ENCODE measurements around the gene SLC27A4. TPM values are rescaled to one million over a fixed set of nuclear protein-coding genes. Genes with fewer than 3 reads are reported as not detected.

The SLC27A4 gene
- total RNA-seq, 2 donors from 2014 or later, result 22.4 to 25.0 TPM

DNA sequence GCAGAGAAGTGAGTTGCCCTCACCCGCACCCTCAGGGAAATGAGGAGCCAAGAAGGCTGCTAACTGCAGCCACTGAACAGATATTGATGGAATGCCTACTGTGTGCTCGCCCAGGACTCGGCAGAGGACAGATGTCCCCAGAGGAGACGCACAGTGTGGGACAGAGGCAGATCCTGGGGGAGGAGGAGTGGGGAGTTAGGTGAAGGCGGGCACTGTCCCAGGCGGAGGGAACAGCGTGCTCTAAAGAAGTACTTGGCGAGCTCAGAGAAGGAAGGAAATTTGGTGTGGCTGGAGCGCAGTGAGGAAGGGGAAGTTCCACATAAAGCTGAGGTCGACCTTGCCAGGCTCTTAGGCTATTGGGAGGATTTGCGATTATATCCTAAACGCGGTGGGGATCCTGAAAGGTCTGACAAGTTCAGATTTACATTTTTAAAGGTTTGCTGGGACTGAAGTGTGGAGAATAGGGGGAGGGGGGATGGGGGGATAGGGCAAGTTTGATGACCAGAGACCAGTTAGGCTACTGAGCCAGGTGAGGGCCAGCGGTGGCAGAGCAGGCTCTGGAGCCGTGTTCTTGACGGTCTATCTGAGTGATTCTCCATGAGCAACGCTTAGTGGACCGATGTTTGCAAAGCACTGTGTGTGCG is 56.8 kb downstream of the SLC27A4 start:
- Histone ChIP-seq H3K36me3 (ENCODE audit: control insufficient read depth, insufficient read depth, low read length) (no peaks in the 10 kb centered on the region), H3K9me3 (ENCODE audit: control insufficient read depth, low read length) (no peaks in the 10 kb centered on the region), H3K9ac (ENCODE audit: extremely low read depth, low read length, poor library complexity, severe bottlenecking) (no peak overlapping the region), H3K4me3 (ENCODE audit: low read length) (no peak overlapping the region), H3K27ac (ENCODE audit: low read depth, low read length) (no peak overlapping the region), H3K27me3 (ENCODE audit: control insufficient read depth, insufficient read depth, low read length, poor library complexity, severe bottlenecking) (peaks cover 92% of the 10 kb centered on the region), H3K4me1 (ENCODE audit: control insufficient read depth, insufficient read depth, low read length) (no peaks in the 10 kb centered on the region)
- Mint-ChIP-seq H3K4me3 (no peak overlapping the region), H3K27ac (no peak overlapping the region), H3K36me3 (ENCODE audit: low read depth) (no peaks in the 10 kb centered on the region), H3K27me3 (ENCODE audit: insufficient read depth) (peaks cover 95% of the 10 kb centered on the region), H3K4me1 (peaks cover 19% of the 10 kb centered on the region), H3K9me3 (no peaks in the 10 kb centered on the region)
- DNase-seq, result peak; percentile 79
- TF ChIP-seq, protein P1, sequence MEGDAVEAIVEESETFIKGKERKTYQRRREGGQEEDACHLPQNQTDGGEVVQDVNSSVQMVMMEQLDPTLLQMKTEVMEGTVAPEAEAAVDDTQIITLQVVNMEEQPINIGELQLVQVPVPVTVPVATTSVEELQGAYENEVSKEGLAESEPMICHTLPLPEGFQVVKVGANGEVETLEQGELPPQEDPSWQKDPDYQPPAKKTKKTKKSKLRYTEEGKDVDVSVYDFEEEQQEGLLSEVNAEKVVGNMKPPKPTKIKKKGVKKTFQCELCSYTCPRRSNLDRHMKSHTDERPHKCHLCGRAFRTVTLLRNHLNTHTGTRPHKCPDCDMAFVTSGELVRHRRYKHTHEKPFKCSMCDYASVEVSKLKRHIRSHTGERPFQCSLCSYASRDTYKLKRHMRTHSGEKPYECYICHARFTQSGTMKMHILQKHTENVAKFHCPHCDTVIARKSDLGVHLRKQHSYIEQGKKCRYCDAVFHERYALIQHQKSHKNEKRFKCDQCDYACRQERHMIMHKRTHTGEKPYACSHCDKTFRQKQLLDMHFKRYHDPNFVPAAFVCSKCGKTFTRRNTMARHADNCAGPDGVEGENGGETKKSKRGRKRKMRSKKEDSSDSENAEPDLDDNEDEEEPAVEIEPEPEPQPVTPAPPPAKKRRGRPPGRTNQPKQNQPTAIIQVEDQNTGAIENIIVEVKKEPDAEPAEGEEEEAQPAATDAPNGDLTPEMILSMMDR (conservative IDR thresholded peaks at IDR 0.05), result no peak
- 12 to 14% methylated on average over 11 to 19 of the region's 19 CpGs for WGBS, 2 experiments (ENCODE audit: insufficient coverage in 1 of 2, insufficient read length in 1 of 2)

DNA sequence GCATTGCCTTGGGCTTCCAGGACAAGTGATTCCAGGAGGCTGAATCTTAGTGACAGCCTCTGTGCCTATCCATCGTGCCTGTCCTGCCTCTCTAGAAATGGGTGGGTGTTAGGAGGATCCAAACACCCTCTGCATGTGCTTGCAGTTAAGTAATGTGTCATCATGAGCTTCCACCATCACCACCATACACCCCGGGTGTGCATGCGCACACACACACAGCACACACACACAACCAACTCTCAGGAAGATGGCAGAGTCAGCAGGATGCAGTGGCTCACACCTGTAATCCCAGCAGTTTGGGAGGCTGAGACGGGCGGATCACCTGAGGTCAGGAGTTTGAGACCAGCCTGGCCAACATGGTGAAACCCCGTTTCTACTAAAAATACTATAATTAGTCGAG is 57.5 kb downstream of the SLC27A4 start:
- Mint-ChIP-seq H3K9me3 (no peaks in the 10 kb centered on the region), H3K36me3 (ENCODE audit: low read depth) (no peaks in the 10 kb centered on the region), H3K4me1 (peaks cover 18% of the 10 kb centered on the region), H3K27me3 (ENCODE audit: insufficient read depth) (peaks cover 95% of the 10 kb centered on the region), H3K4me3 (no peak overlapping the region), H3K27ac (no peak overlapping the region)
- no peak overlapping the region for H3K4me3 ChIP-seq (ENCODE audit: low read length)
- no peak overlapping the region for H3K9ac ChIP-seq (ENCODE audit: extremely low read depth, low read length, poor library complexity, severe bottlenecking)
- no peaks in the 10 kb centered on the region for H3K36me3 ChIP-seq (ENCODE audit: control insufficient read depth, insufficient read depth, low read length)
- TF ChIP-seq, protein P1 (conservative IDR thresholded peaks at IDR 0.05), result no peak
- H3K4me1 ChIP-seq (ENCODE audit: control insufficient read depth, insufficient read depth, low read length), result no peaks in the 10 kb centered on the region
- no peak for DNase-seq
- peaks cover 85% of the 10 kb centered on the region for H3K27me3 ChIP-seq (ENCODE audit: control insufficient read depth, insufficient read depth, low read length, poor library complexity, severe bottlenecking)
- no peaks in the 10 kb centered on the region for H3K9me3 ChIP-seq (ENCODE audit: control insufficient read depth, low read length)
- 68 to 74% methylated on average over 5 to 7 of the region's 7 CpGs for WGBS, 2 experiments (ENCODE audit: insufficient coverage in 1 of 2, insufficient read length in 1 of 2)
- H3K27ac ChIP-seq (ENCODE audit: low read depth, low read length), result no peak overlapping the region

DNA sequence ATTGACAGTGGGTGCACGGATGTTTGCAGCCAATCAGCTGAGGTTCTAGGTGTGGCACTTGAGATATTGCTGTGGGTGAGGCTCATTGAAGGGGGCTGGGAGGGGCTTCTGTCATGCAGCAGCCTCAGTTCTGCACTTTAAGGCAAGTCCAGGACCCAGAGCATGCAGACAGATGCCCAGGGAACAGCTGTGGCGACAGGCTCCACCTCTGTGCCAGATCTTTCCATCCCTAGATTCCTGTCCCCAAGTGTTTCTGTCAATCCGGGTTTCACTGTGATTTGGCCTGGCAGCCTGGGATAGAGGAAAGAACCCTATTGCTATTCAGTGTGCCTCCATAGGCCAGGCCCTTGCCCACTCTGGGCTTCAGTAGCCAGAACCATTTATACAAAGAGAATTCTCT is 59.5 kb downstream of the SLC27A4 start:
- no peaks in the 10 kb centered on the region for H3K4me1 ChIP-seq (ENCODE audit: control insufficient read depth, insufficient read depth, low read length)
- no peak overlapping the region for H3K27ac Mint-ChIP-seq
- H3K9ac ChIP-seq (ENCODE audit: extremely low read depth, low read length, poor library complexity, severe bottlenecking), result no peak overlapping the region
- no peaks in the 10 kb centered on the region for H3K36me3 Mint-ChIP-seq (ENCODE audit: low read depth)
- H3K27ac ChIP-seq (ENCODE audit: low read depth, low read length), result no peak overlapping the region
- 79 to 91% methylated on average over 3 of the region's 3 CpGs for WGBS, 2 experiments (ENCODE audit: insufficient coverage in 1 of 2, insufficient read length in 1 of 2)
- peaks cover 97% of the 10 kb centered on the region for H3K27me3 Mint-ChIP-seq (ENCODE audit: insufficient read depth)
- no peaks in the 10 kb centered on the region for H3K9me3 ChIP-seq (ENCODE audit: control insufficient read depth, low read length)
- H3K9me3 Mint-ChIP-seq, result no peaks in the 10 kb centered on the region
- H3K4me3 Mint-ChIP-seq, result no peak overlapping the region
- no peak for DNase-seq
- H3K4me1 Mint-ChIP-seq, result peaks cover 11% of the 10 kb centered on the region
- H3K36me3 ChIP-seq (ENCODE audit: control insufficient read depth, insufficient read depth, low read length), result no peaks in the 10 kb centered on the region
- TF ChIP-seq, protein P1 (conservative IDR thresholded peaks at IDR 0.05), result no peak
- H3K4me3 ChIP-seq (ENCODE audit: low read length), result no peak overlapping the region
- H3K27me3 ChIP-seq (ENCODE audit: control insufficient read depth, insufficient read depth, low read length, poor library complexity, severe bottlenecking), result peaks cover 72% of the 10 kb centered on the region
